H1 (cell line): ENCODE results near the gene PDK1. TPM values are rescaled to one million over a fixed set of nuclear protein-coding genes. Genes with fewer than 3 reads are reported as not detected.

Source experiments
- CTCF ChIA-PET: fragments of 300-600 bp; sonication (Branson Sonifier 250); formaldehyde crosslinking; loops from one replicate; lab custom pipeline; 2021; ENCODE audit not compliant: partially characterized antibody; lab: Charles Lee
- POLR2A ChIA-PET: fragments of 300-600 bp; sonication (Branson Sonifier 250); formaldehyde crosslinking; loops from one replicate; lab custom pipeline; 2021; ENCODE audit warnings: inconsistent platforms; ENCODE audit not compliant: partially characterized antibody; lab: Charles Lee
- DNase-seq, 2 experiments: peaks; one replicate each; pipeline versions ENCODE4 v3.0.0 to v3.0.0-alpha.2; 2010 to 2022; ENCODE audit warnings: low spot score in 2 of 2, low read depth in 1 of 2, mixed read lengths in 1 of 2
- FAIRE-seq: peaks from 2 replicates; lab custom pipeline; 2011; peaks lifted over from hg19 to GRCh38; lab: Jason Lieb, UNC
- H2AFZ ChIP-seq: 2 replicates; pipeline ENCODE4 v1.8.1; 2012; ENCODE audit warnings: low read length, inconsistent platforms
- H2AK5ac ChIP-seq: 2 replicates; pipeline ENCODE4 v1.6.1; 2013; ENCODE audit warnings: low read depth, low read length
- H2BK120ac ChIP-seq: replicated peaks from 2 replicates; pipeline ENCODE3; 2013; ENCODE audit warnings: low read depth, low read length, inconsistent platforms
- H2BK12ac ChIP-seq: 2 replicates; pipeline ENCODE4 v1.6.1; 2013; ENCODE audit warnings: low read depth, low read length
- H2BK15ac ChIP-seq: 2 replicates; pipeline ENCODE4 v1.6.1; 2013; ENCODE audit warnings: low read length
- H2BK20ac ChIP-seq: 2 replicates; pipeline ENCODE4 v1.6.1; 2013; ENCODE audit warnings: low read length
- H2BK5ac ChIP-seq: 2 replicates; pipeline ENCODE4 v1.6.1; 2013; ENCODE audit warnings: low read depth, low read length
- H3K14ac ChIP-seq: 2 replicates; pipeline ENCODE4 v1.6.1; 2013; ENCODE audit warnings: inconsistent platforms; ENCODE audit not compliant: insufficient read length
- H3K18ac ChIP-seq: 2 replicates; pipeline ENCODE4 v1.6.1; 2013; ENCODE audit warnings: low read length; ENCODE audit errors: extremely low read depth
- H3K23ac ChIP-seq: 2 replicates; pipeline ENCODE4 v1.6.1; 2013; ENCODE audit warnings: inconsistent platforms; ENCODE audit not compliant: insufficient read length
- H3K23me2 ChIP-seq: 2 replicates; pipeline ENCODE4 v1.6.1; 2013; ENCODE audit warnings: low read depth, low read length
- H3K27ac ChIP-seq: 2 replicates; pipeline ENCODE4 v1.6.1; 2011; ENCODE audit warnings: low read depth, low read length, inconsistent platforms
- H3K27me3 ChIP-seq, 4 experiments: replicated peaks in 1 of 4; 1 replicate in 1 of 4; 2 replicates in 3 of 4; pipeline versions ENCODE4 v1.6.1 to v1.8.1; 2011 to 2013; ENCODE audit warnings: low read length in 3 of 4, mild to moderate bottlenecking in 3 of 4, inconsistent platforms in 2 of 4, mixed read lengths in 2 of 4, moderate library complexity in 1 of 4; ENCODE audit not compliant: control insufficient read depth in 3 of 4, insufficient read depth in 3 of 4; ENCODE audit errors: extremely low read depth in 1 of 4
- H3K36me3 ChIP-seq, 4 experiments: 2 replicates each; pipeline versions ENCODE4 v1.6.1 to v1.8.1; 2011 to 2013; ENCODE audit warnings: mild to moderate bottlenecking in 4 of 4, low read length in 3 of 4, moderate library complexity in 2 of 4, control low read depth in 1 of 4, inconsistent platforms in 1 of 4; ENCODE audit not compliant: insufficient read depth in 4 of 4, control insufficient read depth in 2 of 4
- H3K4ac ChIP-seq: replicated peaks from 2 replicates; pipeline ENCODE3; 2013; ENCODE audit warnings: low read length, low read depth, mixed read lengths, inconsistent platforms; ENCODE audit not compliant: insufficient read length
- H3K4me1 ChIP-seq, 4 experiments: replicated peaks in 1 of 4; 1 replicate in 1 of 4; 2 replicates in 3 of 4; pipeline versions ENCODE4 v1.6.1 to v1.8.1; 2011 to 2013; ENCODE audit warnings: low read length in 3 of 4, inconsistent platforms in 2 of 4, mixed read lengths in 1 of 4; ENCODE audit not compliant: insufficient read depth in 4 of 4, control insufficient read depth in 3 of 4
- H3K4me2 ChIP-seq, 2 experiments: 2 replicates each; pipeline versions ENCODE4 v1.6.1 to v1.8.1; 2011 to 2013; ENCODE audit warnings: low read depth in 2 of 2, low read length in 2 of 2, control low read depth in 1 of 2, inconsistent platforms in 1 of 2, mild to moderate bottlenecking in 1 of 2; ENCODE audit not compliant: insufficient read depth in 1 of 2
- H3K4me3 ChIP-seq, 4 experiments: fragments of 200-600, 300-600 bp in 1 of 4; sonication (generic), shearing (Covaris generic), sonication (Bioruptor Twin) in 1 of 4; 2 replicates each; pipeline versions ENCODE4 v1.5.1 to v1.8.1; 2011 to 2016; ENCODE audit warnings: low read length in 4 of 4, low read depth in 3 of 4, control low read depth in 2 of 4, inconsistent platforms in 2 of 4, mild to moderate bottlenecking in 2 of 4, mixed read lengths in 1 of 4, moderate library complexity in 1 of 4; ENCODE audit not compliant: insufficient read depth in 2 of 4; ENCODE audit errors: extremely low read depth in 1 of 4
- H3K56ac ChIP-seq: replicated peaks from 2 replicates; pipeline ENCODE3; 2013; ENCODE audit warnings: low read depth, mild to moderate bottlenecking, mixed read lengths, low read length, inconsistent platforms; ENCODE audit not compliant: insufficient read length
- H3K79me1 ChIP-seq: 2 replicates; pipeline ENCODE4 v1.6.1; 2013; ENCODE audit warnings: low read depth, low read length, control low read depth
- H3K79me2 ChIP-seq, 2 experiments: 2 replicates each; pipeline versions ENCODE4 v1.6.1 to v1.8.1; 2012 to 2013; ENCODE audit warnings: low read length in 2 of 2, mild to moderate bottlenecking in 2 of 2, inconsistent platforms in 1 of 2; ENCODE audit not compliant: insufficient read depth in 2 of 2, control insufficient read depth in 1 of 2
- H3K9ac ChIP-seq, 4 experiments: replicated peaks in 1 of 4; 1 replicate in 1 of 4; 2 replicates in 3 of 4; pipeline versions ENCODE4 v1.6.1 to v1.8.1; 2011 to 2013; ENCODE audit warnings: low read depth in 3 of 4, low read length in 3 of 4, control low read depth in 2 of 4, mild to moderate bottlenecking in 2 of 4, moderate library complexity in 2 of 4, inconsistent platforms in 1 of 4; ENCODE audit errors: extremely low read depth in 1 of 4
- H3K9me3 ChIP-seq, 2 experiments: 2 replicates each; pipeline versions ENCODE4 v1.6.1 to v1.8.1; 2012 to 2013; ENCODE audit warnings: mild to moderate bottlenecking in 2 of 2, moderate library complexity in 2 of 2, control low read depth in 1 of 2, inconsistent platforms in 1 of 2, low read depth in 1 of 2, low read length in 1 of 2, mixed read lengths in 1 of 2; ENCODE audit not compliant: insufficient read depth in 2 of 2
- H4K20me1 ChIP-seq, 2 experiments: replicated peaks in 1 of 2; 2 replicates each; pipeline versions ENCODE3 to v1.8.1; 2011 to 2013; ENCODE audit warnings: inconsistent platforms in 2 of 2, low read length in 2 of 2, mild to moderate bottlenecking in 1 of 2; ENCODE audit not compliant: insufficient read depth in 2 of 2, control insufficient read depth in 1 of 2
- H4K5ac ChIP-seq: 2 replicates; pipeline ENCODE4 v1.6.1; 2013; ENCODE audit warnings: low read length, low read depth, mixed read lengths, inconsistent platforms; ENCODE audit not compliant: insufficient read length
- H4K8ac ChIP-seq: 2 replicates; pipeline ENCODE4 v1.8.0; 2013; ENCODE audit warnings: mild to moderate bottlenecking, moderate library complexity, low read length, inconsistent platforms; ENCODE audit not compliant: insufficient read depth; ENCODE audit errors: extremely low read depth
- H4K91ac ChIP-seq: replicated peaks from 2 replicates; pipeline ENCODE3; 2013; ENCODE audit warnings: low read length, mixed read lengths, inconsistent platforms; ENCODE audit not compliant: insufficient read length
- EGR1 ChIP-seq: IDR thresholded peaks from 2 replicates; pipeline ENCODE4 v1.6.1; 2011; ENCODE audit warnings: low read depth, low read length, borderline replicate concordance
- EP300 ChIP-seq, 2 experiments: IDR thresholded peaks; 1 replicate in 1 of 2; 2 replicates in 1 of 2; pipeline ENCODE4 v1.6.1; 2011 to 2012; ENCODE audit warnings: low read depth in 2 of 2, low read length in 2 of 2, mild to moderate bottlenecking in 2 of 2, borderline replicate concordance in 1 of 2, inconsistent platforms in 1 of 2, moderate library complexity in 1 of 2
- GABPA ChIP-seq: IDR thresholded peaks from 2 replicates; pipeline ENCODE4 v1.6.1; 2011; ENCODE audit warnings: mild to moderate bottlenecking, low read length, moderate library complexity, borderline replicate concordance; ENCODE audit not compliant: insufficient read depth
- GTF2F1 ChIP-seq: IDR thresholded peaks from 2 replicates; pipeline ENCODE4 v1.6.1; 2012; ENCODE audit warnings: low read depth, low read length, improper control_type of control experiment, borderline replicate concordance
- JUND ChIP-seq: IDR thresholded peaks from 2 replicates; pipeline ENCODE4 v1.6.1; 2011; ENCODE audit warnings: mild to moderate bottlenecking, improper control_type of control experiment, low read length
- POU5F1 ChIP-seq: IDR thresholded peaks from 2 replicates; pipeline ENCODE4 v1.6.1; 2011; ENCODE audit warnings: low read depth, mild to moderate bottlenecking, low read length, moderate library complexity
- SP4 ChIP-seq: IDR thresholded peaks from 2 replicates; pipeline ENCODE4 v1.6.1; 2012; ENCODE audit warnings: low read length, inconsistent platforms
- WGBS, 2 experiments: shearing (Covaris generic) in 1 of 2; methylation state at CpG; one replicate each; pipeline versions ENCODE4 v1.1.6 to v1.1.7; 2013 to 2015; ENCODE audit warnings: low lambda C conversion rate in 2 of 2, mixed read lengths in 2 of 2, inconsistent platforms in 1 of 2, low coverage in 1 of 2, missing lambda C conversion rate in 1 of 2; ENCODE audit not compliant: insufficient replicate concordance in 2 of 2, insufficient coverage in 1 of 2, insufficient read length in 1 of 2; ENCODE audit errors: extremely low coverage in 1 of 2, missing lambda C conversion rate in 1 of 2; 5-methylcytosine and 5-hydroxymethylcytosine counted together
- polyA plus RNA-seq, 7 experiments: library from polyadenylated mRNA; depleted of rRNA in 3 of 7; stranded (reverse) in 5 of 7; unstranded in 2 of 7; fragments of >200 nt in 5 of 7; fragments of 200-250 nt in 2 of 7; gene quantifications; 1 replicate in 5 of 7; 2 replicates in 1 of 7; 4 replicates in 1 of 7; pipeline versions ENCODE4 v1.2.1 to v1.2.3, GENCODE V29; 2011 to 2013; ENCODE audit warnings: missing spikeins in 2 of 7, mixed read lengths in 2 of 7
- total RNA-seq: library from RNA; stranded (reverse); fragmentation: NEBNext Ultra II Directional; extraction: Animal tissue kit (Norgen Biotek cat#: 25700); gene quantifications from 2 replicates; pipeline ENCODE4 v1.2.1, GENCODE V29; 2021
- TF ChIP-seq, protein P1 (sequence below): IDR thresholded peaks from 2 replicates; pipeline ENCODE4 v1.6.1; 2012; ENCODE audit warnings: inconsistent platforms
- TF ChIP-seq, protein P2 (sequence below), 3 experiments: IDR thresholded peaks; 1 replicate in 2 of 3; 2 replicates in 1 of 3; pipeline versions ENCODE4 v1.5.1 to v1.6.1; 2011; ENCODE audit warnings: low read length in 3 of 3, mild to moderate bottlenecking in 3 of 3, inconsistent platforms in 2 of 3, low read depth in 1 of 3, moderate library complexity in 1 of 3; ENCODE audit not compliant: insufficient read depth in 1 of 3; ENCODE audit errors: control extremely low read depth in 1 of 3

PDK1 gene
- total and polyA plus RNA-seq, 2 of the 8 experiments (the other 6 are each of a cell fraction or from before 2014, with no cell fraction given): 18.2 to 21.9 TPM

DNA sequence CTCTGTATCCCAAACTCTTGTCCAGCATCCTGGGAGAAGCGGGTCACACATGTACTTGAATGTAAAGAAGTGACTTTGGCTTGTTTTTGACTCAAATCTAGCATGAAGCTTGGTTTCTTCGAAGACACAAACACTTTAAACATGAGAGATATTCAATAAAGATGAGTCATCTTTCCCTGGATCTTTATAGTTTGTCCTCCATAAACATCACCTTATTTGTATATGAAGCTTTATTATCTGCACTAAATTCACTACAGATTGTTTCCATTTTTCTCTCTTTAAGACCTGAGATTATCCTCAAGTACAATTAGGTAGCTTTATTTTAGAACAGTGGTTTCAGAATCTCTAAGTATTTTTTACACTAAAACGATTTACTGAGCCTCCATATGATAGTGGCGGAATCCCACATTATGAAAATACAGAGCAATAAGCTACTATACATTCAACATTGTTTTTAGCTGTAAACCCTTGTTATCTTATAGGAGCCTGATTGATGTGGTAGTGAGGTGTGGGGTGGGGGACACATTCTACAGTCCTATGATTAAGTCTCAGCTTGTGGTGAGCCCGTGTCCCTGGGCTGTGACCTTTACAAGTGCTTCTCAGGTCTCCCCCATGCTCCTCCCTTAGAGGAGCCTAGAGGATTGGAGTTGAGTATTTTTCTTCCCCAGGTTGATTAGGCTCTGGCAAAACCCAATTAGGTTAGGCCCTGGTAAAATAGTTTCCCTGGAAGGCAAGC, 100.1 kb downstream of the PDK1 start:
- no peak overlapping the region for H3K23ac ChIP-seq
- no peaks in the 10 kb centered on the region for H4K20me1 ChIP-seq
- no peaks in the 10 kb centered on the region for H3K4me1 ChIP-seq
- H2BK120ac ChIP-seq: no peak overlapping the region
- no peak overlapping the region for H3K14ac ChIP-seq
- H3K56ac ChIP-seq: no peak overlapping the region
- H3K9me3 ChIP-seq: peaks cover 2 to 5% of the 10 kb centered on the region in 2 experiments; a peak in 1 of 4 replicates
- 79% methylated on average over 5 of the region's 5 CpGs; no CpG with 5 or more reads in 1 of the 2 experiments for WGBS, 2 experiments
- no peak overlapping the region for H2AK5ac ChIP-seq
- H2BK20ac ChIP-seq: no peak overlapping the region
- H3K4me2 ChIP-seq: no peak overlapping the region
- POLR2A ChIA-PET: interaction anchor here (0.6 to 1.1 kb wide), 2 partner anchors 9 to 99 kb away, joined by 3 to 4 read pairs; no protein-coding TSS in a partner anchor
- H2AFZ ChIP-seq: no peak overlapping the region
- CTCF ChIA-PET: interaction anchor here (1.1 to 3.6 kb wide), 6 partner anchors 10 to 55 kb away, joined by 3 to 28 read pairs (median 4); no protein-coding TSS in a partner anchor
- H3K9ac ChIP-seq: no peak overlapping the region
- H3K27ac ChIP-seq: no peak overlapping the region
- H2BK5ac ChIP-seq: no peak overlapping the region
- no peak overlapping the region for H2BK15ac ChIP-seq
- no peak overlapping the region for H3K18ac ChIP-seq
- no peak for DNase-seq
- H2BK12ac ChIP-seq: no peak overlapping the region
- H4K91ac ChIP-seq: no peak overlapping the region
- no peak overlapping the region for H4K5ac ChIP-seq
- no peak overlapping the region for H4K8ac ChIP-seq
- no peaks in the 10 kb centered on the region for H3K79me1 ChIP-seq
- H3K27me3 ChIP-seq: no peaks in the 10 kb centered on the region
- H3K4ac ChIP-seq: no peak overlapping the region
- H3K4me3 ChIP-seq: no peak overlapping the region
- no peaks in the 10 kb centered on the region for H3K23me2 ChIP-seq
- no peak for FAIRE-seq
- H3K36me3 ChIP-seq: no peaks in the 10 kb centered on the region
- H3K79me2 ChIP-seq: no peaks in the 10 kb centered on the region
- TF ChIP-seq POU5F1 (no peak), GTF2F1 (no peak), GABPA (no peak), EP300 (IDR thresholded peaks at IDR 0.05; ENCODE audit: borderline replicate concordance in 1 of 2, low read depth in 2 of 2, low read length in 2 of 2) (no peak), JUND (no peak), SP4 (no peak), EGR1 (no peak)
- TF ChIP-seq, protein P1, sequence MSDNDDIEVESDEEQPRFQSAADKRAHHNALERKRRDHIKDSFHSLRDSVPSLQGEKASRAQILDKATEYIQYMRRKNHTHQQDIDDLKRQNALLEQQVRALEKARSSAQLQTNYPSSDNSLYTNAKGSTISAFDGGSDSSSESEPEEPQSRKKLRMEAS: no peak
- TF ChIP-seq, protein P2, sequence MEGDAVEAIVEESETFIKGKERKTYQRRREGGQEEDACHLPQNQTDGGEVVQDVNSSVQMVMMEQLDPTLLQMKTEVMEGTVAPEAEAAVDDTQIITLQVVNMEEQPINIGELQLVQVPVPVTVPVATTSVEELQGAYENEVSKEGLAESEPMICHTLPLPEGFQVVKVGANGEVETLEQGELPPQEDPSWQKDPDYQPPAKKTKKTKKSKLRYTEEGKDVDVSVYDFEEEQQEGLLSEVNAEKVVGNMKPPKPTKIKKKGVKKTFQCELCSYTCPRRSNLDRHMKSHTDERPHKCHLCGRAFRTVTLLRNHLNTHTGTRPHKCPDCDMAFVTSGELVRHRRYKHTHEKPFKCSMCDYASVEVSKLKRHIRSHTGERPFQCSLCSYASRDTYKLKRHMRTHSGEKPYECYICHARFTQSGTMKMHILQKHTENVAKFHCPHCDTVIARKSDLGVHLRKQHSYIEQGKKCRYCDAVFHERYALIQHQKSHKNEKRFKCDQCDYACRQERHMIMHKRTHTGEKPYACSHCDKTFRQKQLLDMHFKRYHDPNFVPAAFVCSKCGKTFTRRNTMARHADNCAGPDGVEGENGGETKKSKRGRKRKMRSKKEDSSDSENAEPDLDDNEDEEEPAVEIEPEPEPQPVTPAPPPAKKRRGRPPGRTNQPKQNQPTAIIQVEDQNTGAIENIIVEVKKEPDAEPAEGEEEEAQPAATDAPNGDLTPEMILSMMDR (IDR thresholded peaks at IDR 0.05; ENCODE audit: control extremely low read depth in 1 of 3, insufficient read depth in 1 of 3, low read depth in 1 of 3, low read length in 3 of 3): no peak
